Sigmoid colon (tissue), 7 donors: Measurements from ENCODE around the gene BCAS3. TPM values are rescaled to one million over a fixed set of nuclear protein-coding genes. Genes with fewer than 3 reads are reported as not detected.

Source experiments
- DNase-seq: peaks from one replicate; pipeline ENCODE4 v3.0.0-alpha.2; 2019
- H3K27ac ChIP-seq, 4 donors: fragments of 200-600 bp; sonication (generic); one replicate each; pipeline ENCODE4 v1.5.1; 2016 to 2019; ENCODE audit warnings: mild to moderate bottlenecking in 1 of 4
- H3K27me3 ChIP-seq, 3 donors: fragments of 200-600 bp; sonication (generic); one replicate each; pipeline ENCODE4 v1.5.1; 2019; ENCODE audit warnings: mild to moderate bottlenecking in 1 of 3
- H3K36me3 ChIP-seq, 4 donors: fragments of 200-600 bp; sonication (generic); one replicate each; pipeline ENCODE4 v1.5.1; 2016 to 2019
- H3K4me1 ChIP-seq, 4 donors: fragments of 200-600 bp; sonication (generic); one replicate each; pipeline ENCODE4 v1.5.1; 2017 to 2019
- H3K4me3 ChIP-seq, 4 donors: fragments of 200-600 bp; sonication (generic); one replicate each; pipeline ENCODE4 v1.5.1; 2017 to 2019; ENCODE audit warnings: mild to moderate bottlenecking in 2 of 4, moderate library complexity in 1 of 4
- H3K9me3 ChIP-seq, 4 donors: fragments of 200-600 bp in 3 of 4; sonication (generic) in 3 of 4; one replicate each; pipeline versions ENCODE4 v1.5.1 to v1.6.1; 2013 to 2019
- EP300 ChIP-seq, 4 donors: sonication (generic); formaldehyde crosslinking; IDR thresholded peaks; one replicate each; pipeline ENCODE4 v1.6.1; 2017; ENCODE audit warnings: antibody characterized with exemption in 4 of 4
- POLR2A ChIP-seq, 2 donors: fragments of 450-650 bp; IDR thresholded peaks; one replicate each; pipeline ENCODE4 v1.6.1; 2016; ENCODE audit warnings: antibody characterized with exemption in 2 of 2, mild to moderate bottlenecking in 2 of 2, moderate library complexity in 2 of 2
- POLR2AphosphoS5 ChIP-seq, 4 donors: sonication (generic); formaldehyde crosslinking; IDR thresholded peaks; one replicate each; pipeline ENCODE4 v1.6.1; 2017; ENCODE audit warnings: antibody characterized with exemption in 4 of 4
- WGBS, 2 donors: extraction: QIAGEN DNeasy Blood & Tissue Kit; methylation state at CpG; one replicate each; pipeline ENCODE4 v1.1.7; 2013; 5-methylcytosine and 5-hydroxymethylcytosine counted together
- intact Hi-C: fragments of 100-400 bp; cut with DNase I; formaldehyde crosslinking; loops from one replicate; pipeline ENCODE4 v1.15.1; 2023
- polyA plus RNA-seq, 3 donors: library from polyadenylated mRNA; stranded (reverse); fragments of 200-250 nt; gene quantifications; one replicate each; pipeline ENCODE4 v1.2.3, GENCODE V29; 2013
- total RNA-seq, 4 donors: library from RNA; depleted of rRNA; stranded (reverse); fragments of >200 nt; gene quantifications; one replicate each; pipeline ENCODE4 v1.1.0, GENCODE V29; 2016
- TF ChIP-seq, protein P1 (sequence below), 4 experiments: fragments of 450-650 bp in 3 of 4; fragments of 200-600 bp in 1 of 4; IDR thresholded peaks; one replicate each; pipeline ENCODE4 v1.5.1; 2016 to 2019; ENCODE audit warnings: antibody characterized with exemption in 4 of 4, mild to moderate bottlenecking in 3 of 4, moderate library complexity in 2 of 4
- donor health status: healthy with polysubstance abuse.
- donor health status: Bipolar disorder and iron deficiency.
- donor health status: healthy.

The BCAS3 gene
- total and polyA plus RNA-seq, 7 donors, result 6.3 to 38.5 (median 28.5) TPM

- no peak overlapping the region for H3K27ac ChIP-seq
- intact Hi-C loops, result no loop called here
- H3K9me3 ChIP-seq, result no peaks in the 10 kb centered on the region
- no peaks in the 10 kb centered on the region for H3K36me3 ChIP-seq
- TF ChIP-seq EP300 (IDR thresholded peaks at IDR 0.05) (no peak), POLR2A (IDR thresholded peaks at IDR 0.05) (no peak), POLR2AphosphoS5 (IDR thresholded peaks at IDR 0.05) (no peak)
- TF ChIP-seq, protein P1, sequence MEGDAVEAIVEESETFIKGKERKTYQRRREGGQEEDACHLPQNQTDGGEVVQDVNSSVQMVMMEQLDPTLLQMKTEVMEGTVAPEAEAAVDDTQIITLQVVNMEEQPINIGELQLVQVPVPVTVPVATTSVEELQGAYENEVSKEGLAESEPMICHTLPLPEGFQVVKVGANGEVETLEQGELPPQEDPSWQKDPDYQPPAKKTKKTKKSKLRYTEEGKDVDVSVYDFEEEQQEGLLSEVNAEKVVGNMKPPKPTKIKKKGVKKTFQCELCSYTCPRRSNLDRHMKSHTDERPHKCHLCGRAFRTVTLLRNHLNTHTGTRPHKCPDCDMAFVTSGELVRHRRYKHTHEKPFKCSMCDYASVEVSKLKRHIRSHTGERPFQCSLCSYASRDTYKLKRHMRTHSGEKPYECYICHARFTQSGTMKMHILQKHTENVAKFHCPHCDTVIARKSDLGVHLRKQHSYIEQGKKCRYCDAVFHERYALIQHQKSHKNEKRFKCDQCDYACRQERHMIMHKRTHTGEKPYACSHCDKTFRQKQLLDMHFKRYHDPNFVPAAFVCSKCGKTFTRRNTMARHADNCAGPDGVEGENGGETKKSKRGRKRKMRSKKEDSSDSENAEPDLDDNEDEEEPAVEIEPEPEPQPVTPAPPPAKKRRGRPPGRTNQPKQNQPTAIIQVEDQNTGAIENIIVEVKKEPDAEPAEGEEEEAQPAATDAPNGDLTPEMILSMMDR (IDR thresholded peaks at IDR 0.05), result no peak
- DNase-seq, result no peak
- 83 to 91% methylated on average over 5 of the region's 5 CpGs for WGBS, 2 donors
- H3K4me1 ChIP-seq, result peaks cover 0 to 19% (median 18%) of the 10 kb centered on the region in 4 donors
- no peak overlapping the region for H3K4me3 ChIP-seq
- peaks cover 0 to 43% (median 0%) of the 10 kb centered on the region in 3 donors for H3K27me3 ChIP-seq
Observed at GRCh38 chr17:61318684-61319098, 641.0 kb downstream of the BCAS3 start.

GRCh38 chr17:61321344-61321743 lies 643.7 kb downstream of the BCAS3 start:
- no peaks in the 10 kb centered on the region for H3K36me3 ChIP-seq
- 90 to 92% methylated on average over 6 of the region's 6 CpGs for WGBS, 2 donors
- peaks cover 0 to 46% (median 0%) of the 10 kb centered on the region in 3 donors for H3K27me3 ChIP-seq
- intact Hi-C loops, result no loop called here
- no peak overlapping the region for H3K4me3 ChIP-seq
- no peak overlapping the region for H3K27ac ChIP-seq
- no peaks in the 10 kb centered on the region for H3K9me3 ChIP-seq
- no peak for DNase-seq
- TF ChIP-seq, protein P1 (IDR thresholded peaks at IDR 0.05), result no peak
- TF ChIP-seq POLR2A (IDR thresholded peaks at IDR 0.05), result no peak
- no peak for TF ChIP-seq POLR2AphosphoS5 (IDR thresholded peaks at IDR 0.05)
- no peak for TF ChIP-seq EP300 (IDR thresholded peaks at IDR 0.05)
- peaks cover 0 to 5% (median 0%) of the 10 kb centered on the region in 4 donors for H3K4me1 ChIP-seq

DNA sequence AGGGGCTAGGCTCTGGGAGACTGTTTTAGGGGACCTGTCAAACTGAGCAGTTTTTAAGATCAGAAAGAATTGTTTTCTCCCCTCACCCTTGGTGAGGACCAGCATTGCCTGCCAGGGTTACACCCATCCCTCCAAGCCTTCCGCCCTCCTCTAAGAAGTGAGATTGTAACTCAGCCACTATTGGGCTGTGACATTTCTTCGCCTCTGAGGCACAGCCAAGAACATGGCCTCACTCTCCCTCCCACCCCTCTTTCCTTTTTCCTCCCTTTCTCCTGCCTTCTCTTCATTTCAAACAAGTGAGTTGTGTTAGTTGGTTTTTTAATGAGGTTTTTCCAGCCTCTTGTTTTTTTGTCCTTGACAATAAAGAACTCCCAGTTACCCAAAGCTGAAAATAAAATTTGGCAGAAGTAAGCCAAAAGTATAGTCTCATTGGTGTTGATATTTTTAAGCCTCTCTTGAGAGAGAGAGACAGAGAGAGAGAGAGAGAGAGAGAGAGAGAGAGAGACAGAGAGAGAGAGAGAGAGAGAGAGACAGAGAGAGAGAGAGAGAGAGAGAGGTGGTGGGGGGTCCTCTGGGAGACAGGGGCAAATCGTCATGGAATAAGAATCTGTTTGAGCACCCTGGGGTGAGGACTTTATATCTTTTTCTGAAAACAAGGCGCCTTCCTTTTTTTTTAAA lies 644.8 kb downstream of the BCAS3 start:
- 81 to 85% methylated on average over 4 of the region's 4 CpGs for WGBS, 2 donors
- H3K27ac ChIP-seq, result peak overlapping the region in 2 of 4 donors; percentile 4 to 65
- DNase-seq, result no peak

DNA sequence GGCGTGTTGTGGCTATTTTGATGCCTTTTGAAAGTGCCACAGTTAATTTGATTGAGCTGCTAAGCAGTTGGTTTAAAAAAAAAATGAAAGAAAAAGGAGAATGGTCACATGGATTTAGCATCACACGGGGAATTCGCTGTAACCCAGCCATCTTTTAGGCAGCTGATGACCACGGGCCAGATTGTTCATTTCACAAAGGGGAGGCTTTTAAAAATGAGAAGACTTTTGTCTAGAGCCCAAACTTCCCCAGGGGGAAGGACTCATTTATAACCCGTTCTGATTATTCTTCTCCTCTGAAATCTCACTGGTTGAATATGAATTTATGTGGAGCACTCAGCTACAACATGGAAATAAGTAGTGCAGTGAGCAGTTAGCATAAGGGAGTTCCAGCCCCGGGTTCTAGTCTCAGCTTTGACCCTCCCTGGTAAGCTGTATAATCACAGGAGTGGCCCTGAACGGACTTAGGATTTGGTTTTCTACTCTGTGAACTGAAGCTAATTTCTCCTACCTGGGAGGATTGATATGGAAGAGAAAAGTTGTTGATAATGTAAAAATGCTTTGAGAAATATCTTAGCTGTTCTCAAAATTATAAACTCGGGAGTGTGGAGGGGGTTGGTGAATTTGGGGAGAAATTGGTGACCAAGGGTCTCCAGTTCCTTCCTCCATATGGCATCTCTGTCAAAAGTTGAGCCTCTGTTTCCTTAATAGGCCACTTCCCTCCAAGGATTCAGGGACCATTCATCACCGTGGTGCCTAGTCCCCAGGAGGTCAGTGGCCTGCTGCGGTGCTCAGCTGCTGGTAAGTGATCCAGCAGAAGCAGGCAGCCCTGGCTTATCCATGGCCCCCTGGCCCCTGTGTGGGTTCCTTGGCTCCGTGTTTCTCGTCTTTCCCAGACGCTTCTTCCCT lies 645.6 kb downstream of the BCAS3 start:
- no peaks in the 10 kb centered on the region for H3K36me3 ChIP-seq
- H3K4me3 ChIP-seq, result no peak overlapping the region
- H3K9me3 ChIP-seq, result no peaks in the 10 kb centered on the region
- peaks cover 0 to 40% (median 0%) of the 10 kb centered on the region in 3 donors for H3K27me3 ChIP-seq
- TF ChIP-seq POLR2A (IDR thresholded peaks at IDR 0.05), result no peak
- H3K4me1 ChIP-seq, result peaks cover 0 to 5% (median 0%) of the 10 kb centered on the region in 4 donors
- H3K27ac ChIP-seq, result peak overlapping the region in 3 of 4 donors; percentile 4 to 65 (median 38)
- no peak for DNase-seq
- whole genome bisulfite sequencing, 2 donors, result 71 to 77% methylated on average over 13 of the region's 13 CpGs
- intact Hi-C loops, result no loop called here

More for the DNA sequence above, 644.8 kb downstream of the BCAS3 start:
- TF ChIP-seq POLR2AphosphoS5 (IDR thresholded peaks at IDR 0.05) (no peak), POLR2A (IDR thresholded peaks at IDR 0.05) (no peak)
- TF ChIP-seq, protein P1 (IDR thresholded peaks at IDR 0.05), result no peak
- Histone ChIP-seq H3K27me3 (peaks cover 0 to 46% (median 0%) of the 10 kb centered on the region in 3 donors), H3K4me1 (peaks cover 0 to 5% (median 0%) of the 10 kb centered on the region in 4 donors), H3K36me3 (no peaks in the 10 kb centered on the region), H3K4me3 (no peak overlapping the region), H3K9me3 (no peaks in the 10 kb centered on the region)
- intact Hi-C loops, result no loop called here
